B cell (primary cell): ENCODE results near the gene WDR27.
"Not testable (repeated sequence)": the region's sequence is repeated elsewhere in the genome, so short reads cannot be mapped to it uniquely, and the experiment has no call there.

ENCODE experiments used
- EZH2 ChIP-seq: IDR thresholded peaks from 2 replicates; pipeline ENCODE4 v1.6.1; 2012; ENCODE audit warnings: borderline replicate concordance, low read depth, mild to moderate bottlenecking, moderate library complexity, low read length; ENCODE audit not compliant: insufficient read depth, poor library complexity, severe bottlenecking
- TF ChIP-seq, protein P1 (sequence below): fragments of 200-600 bp; IDR thresholded peaks from one replicate; pipeline ENCODE4 v1.8.0; 2022; ENCODE audit warnings: antibody characterized with exemption, mild to moderate bottlenecking

DNA sequence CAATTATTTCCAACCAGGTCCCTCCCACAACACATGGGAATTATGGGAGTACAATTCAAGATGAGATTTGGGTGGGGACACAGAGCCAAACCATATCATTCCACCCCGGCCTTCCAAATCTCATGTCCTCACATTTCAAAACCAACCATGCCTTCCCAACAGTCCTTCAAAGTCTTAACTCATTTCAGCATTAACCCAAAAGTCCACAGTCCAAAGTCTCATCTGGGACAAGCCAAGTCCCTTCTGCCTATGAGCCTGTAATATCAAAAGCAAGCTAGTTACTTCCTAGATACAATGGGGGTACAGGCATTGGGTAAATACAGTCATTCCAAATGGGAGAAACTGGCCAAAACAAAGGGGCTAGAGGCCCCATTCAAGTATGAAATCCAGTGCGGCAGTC lies 93.2 kb downstream of the WDR27 start:
- TF ChIP-seq, protein P1, sequence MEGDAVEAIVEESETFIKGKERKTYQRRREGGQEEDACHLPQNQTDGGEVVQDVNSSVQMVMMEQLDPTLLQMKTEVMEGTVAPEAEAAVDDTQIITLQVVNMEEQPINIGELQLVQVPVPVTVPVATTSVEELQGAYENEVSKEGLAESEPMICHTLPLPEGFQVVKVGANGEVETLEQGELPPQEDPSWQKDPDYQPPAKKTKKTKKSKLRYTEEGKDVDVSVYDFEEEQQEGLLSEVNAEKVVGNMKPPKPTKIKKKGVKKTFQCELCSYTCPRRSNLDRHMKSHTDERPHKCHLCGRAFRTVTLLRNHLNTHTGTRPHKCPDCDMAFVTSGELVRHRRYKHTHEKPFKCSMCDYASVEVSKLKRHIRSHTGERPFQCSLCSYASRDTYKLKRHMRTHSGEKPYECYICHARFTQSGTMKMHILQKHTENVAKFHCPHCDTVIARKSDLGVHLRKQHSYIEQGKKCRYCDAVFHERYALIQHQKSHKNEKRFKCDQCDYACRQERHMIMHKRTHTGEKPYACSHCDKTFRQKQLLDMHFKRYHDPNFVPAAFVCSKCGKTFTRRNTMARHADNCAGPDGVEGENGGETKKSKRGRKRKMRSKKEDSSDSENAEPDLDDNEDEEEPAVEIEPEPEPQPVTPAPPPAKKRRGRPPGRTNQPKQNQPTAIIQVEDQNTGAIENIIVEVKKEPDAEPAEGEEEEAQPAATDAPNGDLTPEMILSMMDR, result not testable (repeated sequence)
- TF ChIP-seq EZH2, result not testable (repeated sequence)
